GM21786 (cell line): ENCODE data around the gene PCNX2.
"Not testable (repeated sequence)": the region's sequence is repeated elsewhere in the genome, so short reads cannot be mapped to it uniquely, and the experiment has no call there.

Source experiments
- ATAC-seq: cut with Tn5 transposase; IDR thresholded peaks from one replicate; pipeline ENCODE4 v1.9.1; 2021; ENCODE audit not compliant: unreplicated experiment

The PCNX2 gene

GRCh38 chr1:233112186-233113008 lies 183.1 kb downstream of the PCNX2 start:
- ATAC-seq = no peak

- ATAC-seq = no peak
These were observed 183.8 kb downstream of the PCNX2 start for GRCh38 chr1:233111731-233112130.

GRCh38 chr1:233109096-233109495 lies 186.4 kb downstream of the PCNX2 start:
- no peak for ATAC-seq

DNA sequence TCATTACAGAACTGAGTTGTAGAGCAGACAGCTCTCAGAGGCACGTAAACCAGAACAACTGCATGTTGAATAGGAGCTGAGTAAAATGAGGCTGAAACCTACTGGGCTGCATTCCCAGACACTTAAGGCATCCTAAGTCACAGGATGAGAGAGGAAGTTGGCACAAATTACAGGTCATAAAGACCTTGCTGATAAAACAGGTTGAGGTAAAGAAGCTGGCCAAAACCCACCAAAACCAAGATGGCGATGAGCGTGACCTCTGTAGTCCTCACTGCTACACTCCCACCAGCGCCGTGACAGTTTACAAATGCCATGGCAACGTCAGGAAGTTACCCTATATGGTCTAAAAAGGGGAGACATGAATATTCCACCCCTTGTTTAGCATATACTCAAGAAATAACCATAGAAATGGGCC lies 187.8 kb downstream of the PCNX2 start:
- ATAC-seq = not testable (repeated sequence)

DNA sequence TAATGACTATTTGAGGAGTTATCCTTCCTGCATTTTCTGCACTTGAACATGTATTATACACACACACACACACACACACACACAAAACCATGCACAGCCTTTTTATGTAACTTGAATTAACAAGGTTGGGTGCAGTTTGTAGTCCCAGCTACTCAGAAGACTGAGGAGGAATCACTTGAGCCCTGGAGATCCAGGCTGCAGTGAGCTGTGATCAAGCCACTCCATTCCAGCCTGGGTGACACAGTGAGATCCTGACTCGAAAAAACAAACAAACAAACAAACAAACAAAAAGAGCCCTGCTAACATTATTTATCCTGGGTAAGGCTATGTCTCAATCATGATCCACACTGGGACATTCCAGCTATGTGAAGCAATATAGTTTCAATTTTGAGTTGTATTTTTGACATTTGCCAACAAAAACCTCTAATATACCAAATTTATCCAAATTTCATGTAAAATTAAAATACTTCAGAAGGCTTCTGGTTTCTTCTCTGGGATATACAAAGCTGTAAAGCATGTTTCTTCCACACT lies 188.3 kb downstream of the PCNX2 start:
- no peak for ATAC-seq

DNA sequence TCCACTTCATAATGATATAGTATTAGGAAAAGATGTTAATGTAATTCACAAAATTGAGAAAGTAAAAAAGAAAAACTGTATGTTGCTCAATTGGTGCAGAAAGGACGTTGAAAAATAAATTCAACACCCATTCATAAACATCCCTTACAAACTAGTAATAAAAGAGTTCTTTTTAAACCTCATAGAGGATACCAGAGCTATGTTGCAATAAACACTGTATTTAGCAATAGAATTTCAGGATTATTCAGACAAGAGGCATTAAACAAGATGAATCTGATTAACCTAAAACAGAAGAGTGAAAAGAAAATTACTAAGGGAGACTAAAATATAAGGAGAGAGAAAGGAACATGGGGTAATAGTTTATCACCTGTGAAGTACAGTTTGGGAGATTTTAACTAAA lies 190.3 kb downstream of the PCNX2 start:
- no peak for ATAC-seq

DNA sequence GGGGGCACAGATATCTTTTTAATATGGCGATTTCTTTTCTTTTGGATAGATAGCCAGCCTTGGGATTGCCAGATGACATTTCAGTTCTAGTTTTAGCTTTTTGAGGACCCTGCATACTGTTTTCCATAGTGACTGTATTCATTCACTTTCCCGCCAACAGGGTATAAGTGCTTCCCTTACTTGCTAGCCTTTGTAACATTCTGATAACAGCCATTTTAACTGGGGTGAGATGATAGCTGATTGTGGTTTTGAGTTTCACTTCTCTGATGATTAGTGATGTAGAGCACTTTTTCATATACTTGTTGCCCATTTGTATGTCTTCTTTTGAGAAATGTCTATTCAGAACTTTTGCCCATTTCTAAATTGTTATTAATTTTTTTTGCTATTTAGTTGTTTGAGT lies 193.2 kb downstream of the PCNX2 start:
- ATAC-seq = no peak

DNA sequence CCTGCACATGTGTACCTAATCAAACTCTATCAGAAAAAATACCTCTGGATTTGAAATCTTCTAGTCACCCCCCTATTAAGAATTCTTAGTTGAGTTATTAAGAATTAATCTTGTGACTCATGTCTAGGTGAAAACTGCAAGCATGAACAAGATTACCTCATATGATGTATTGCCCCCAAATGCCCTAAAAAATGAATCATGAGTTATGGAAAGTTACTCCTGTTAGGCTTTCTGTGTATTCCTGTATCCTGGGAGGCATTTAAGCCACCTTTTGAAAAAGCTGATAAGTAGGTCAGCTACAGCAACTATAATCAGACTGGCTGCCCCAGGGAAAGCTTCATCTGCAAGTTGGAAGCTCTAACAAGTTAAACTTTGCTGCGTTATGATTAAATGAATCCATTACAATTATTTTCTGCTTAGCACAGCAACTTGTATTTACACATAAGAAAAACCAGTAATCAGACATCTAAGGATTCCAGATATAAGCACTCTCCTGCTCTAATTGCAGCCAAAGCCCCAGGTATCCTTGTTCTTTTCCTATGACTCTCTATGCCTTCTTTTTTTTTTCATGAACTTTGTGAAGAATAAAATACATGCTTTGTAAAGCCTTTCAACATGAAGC lies 197.5 kb downstream of the PCNX2 start:
- no peak for ATAC-seq

GRCh38 chr1:233097546-233097945 lies 198.0 kb downstream of the PCNX2 start:
- no peak for ATAC-seq

DNA sequence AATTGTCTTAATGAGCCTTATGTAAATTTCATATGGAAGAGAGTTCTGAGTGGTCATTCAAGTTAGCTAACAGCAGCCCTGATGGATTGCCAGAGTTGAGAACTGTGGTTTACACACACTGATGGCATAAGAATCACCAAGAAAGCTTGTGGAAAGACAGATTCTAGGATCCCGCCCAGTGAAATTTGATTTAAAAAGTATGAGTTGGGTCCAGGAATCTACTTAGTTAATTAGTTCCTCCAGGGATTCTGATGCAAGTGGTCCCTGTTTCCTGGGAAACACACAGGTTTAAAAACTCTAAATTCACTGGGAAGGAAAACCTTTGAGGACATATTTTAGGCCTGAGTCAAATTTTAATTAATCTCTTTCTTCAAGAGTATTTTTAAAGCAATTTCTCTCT lies 200.8 kb downstream of the PCNX2 start:
- ATAC-seq = no peak

- ATAC-seq = no peak
These were observed 201.3 kb downstream of the PCNX2 start for GRCh38 chr1:233094269-233094668.

DNA sequence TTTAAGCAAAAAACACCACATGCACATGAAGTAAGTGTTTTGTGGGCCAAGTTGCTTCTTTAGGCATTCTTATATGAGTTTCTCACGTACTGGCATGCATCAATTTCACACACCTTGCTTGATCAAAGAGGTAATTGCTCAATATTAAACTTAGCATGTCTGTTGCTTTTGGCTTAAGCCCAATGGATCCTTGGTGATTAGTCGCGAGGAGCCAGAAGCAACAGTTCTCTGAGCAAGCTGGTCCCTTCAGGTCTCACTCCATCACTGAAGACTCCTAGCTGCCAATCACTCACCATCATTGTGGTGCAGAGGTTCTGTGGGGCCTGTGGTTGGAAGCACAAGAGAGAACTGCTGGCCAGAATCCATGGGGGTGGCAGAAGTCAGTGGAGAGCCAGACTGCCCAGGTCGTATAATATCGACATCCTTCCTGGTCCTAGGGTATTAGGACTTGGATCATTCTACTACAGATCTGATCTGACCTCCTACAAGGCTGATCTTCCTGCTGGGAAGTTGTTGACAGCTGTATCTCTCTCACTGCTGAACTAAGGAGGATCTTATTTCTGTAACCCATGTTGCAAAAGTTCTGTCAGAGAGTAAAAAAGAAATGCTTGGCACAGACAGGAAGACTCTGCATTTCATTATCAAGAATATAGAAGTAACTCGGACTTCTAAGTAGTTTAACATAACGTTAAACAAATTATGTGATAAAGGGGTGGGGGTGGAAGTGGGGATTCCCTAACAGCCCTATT lies 204.6 kb downstream of the PCNX2 start:
- ATAC-seq = no peak

DNA sequence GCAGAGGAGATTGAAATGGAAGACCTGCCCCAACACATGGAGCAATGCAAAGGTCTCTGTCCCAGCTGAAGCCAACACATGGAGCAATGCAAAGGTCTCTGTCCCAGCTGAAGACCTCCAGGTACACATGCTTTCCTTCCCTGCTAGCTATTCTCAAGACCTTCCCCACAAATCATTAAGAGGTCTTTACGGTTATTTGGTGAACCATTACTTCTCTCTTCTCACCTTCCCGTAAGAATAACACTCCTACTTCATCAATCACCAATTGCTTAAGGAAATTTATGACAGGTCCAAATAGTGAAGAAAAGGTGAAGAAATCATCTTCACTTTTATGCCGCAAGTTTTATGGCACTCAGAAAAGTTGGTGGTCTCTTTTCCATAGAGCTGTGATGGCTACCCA lies 206.3 kb downstream of the PCNX2 start:
- no peak for ATAC-seq

DNA sequence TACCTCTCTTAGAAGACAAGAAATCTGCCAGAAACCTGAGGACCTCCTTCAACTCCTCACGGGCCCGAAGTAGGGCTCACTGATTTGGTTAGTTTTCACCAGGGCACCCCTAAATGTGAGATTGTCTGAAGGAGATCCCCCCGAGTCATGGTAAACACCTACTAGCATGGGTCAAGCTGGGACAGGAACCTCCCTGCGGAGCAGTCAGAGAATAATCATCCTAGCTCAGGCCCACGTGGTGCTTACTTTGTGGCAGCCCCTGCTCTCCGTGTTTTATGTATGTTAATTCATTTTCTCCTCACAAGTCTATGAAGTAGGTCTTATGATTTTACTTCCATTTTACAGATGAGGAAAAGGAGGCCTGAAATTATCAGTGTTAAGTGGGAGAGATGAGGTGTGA lies 206.9 kb downstream of the PCNX2 start:
- ATAC-seq = no peak

GRCh38 chr1:233086961-233087881 lies 208.3 kb downstream of the PCNX2 start:
- no peak for ATAC-seq

DNA sequence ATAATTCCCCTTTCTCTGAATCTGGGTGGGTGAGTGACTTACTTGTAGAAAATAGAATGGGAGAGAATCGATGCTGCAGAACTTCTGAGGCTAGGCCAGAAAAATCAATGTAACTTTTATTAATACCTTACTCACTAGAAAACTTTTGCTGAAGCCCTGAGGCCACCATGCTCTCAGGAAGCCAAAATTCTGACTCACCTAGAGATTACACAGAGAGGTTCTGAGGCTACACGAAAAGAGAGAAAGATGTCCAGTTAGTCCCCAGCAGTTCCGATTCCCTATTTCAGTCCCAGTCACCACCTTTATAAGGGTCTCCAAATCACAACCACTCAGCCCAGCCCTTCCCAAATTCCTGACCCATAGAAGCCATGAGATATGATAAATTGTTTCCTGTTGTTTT lies 210.0 kb downstream of the PCNX2 start:
- ATAC-seq = no peak

GRCh38 chr1:233082778-233083550 lies 212.6 kb downstream of the PCNX2 start:
- ATAC-seq = no peak

DNA sequence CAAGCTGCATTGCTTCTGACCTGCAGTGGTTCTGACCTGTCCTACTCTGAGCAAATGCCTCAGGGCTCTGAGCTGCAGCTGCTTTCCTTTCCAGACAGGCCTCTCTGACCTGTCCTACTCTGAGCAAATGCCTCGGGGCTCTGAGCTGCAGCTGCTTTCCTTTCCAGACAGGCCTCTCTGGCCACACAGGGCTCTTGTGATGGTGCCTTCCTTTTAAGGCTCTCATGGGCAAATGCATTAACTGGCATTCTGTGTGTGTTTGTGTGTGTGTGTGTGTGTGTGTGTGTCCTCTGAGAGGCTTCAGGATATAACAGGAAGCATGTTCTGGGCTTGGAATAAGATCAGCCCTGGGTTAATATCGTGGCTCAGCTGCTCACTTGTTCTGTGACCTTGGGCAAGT lies 213.8 kb downstream of the PCNX2 start:
- no peak for ATAC-seq

GRCh38 chr1:233080827-233081226 lies 214.7 kb downstream of the PCNX2 start:
- not testable (repeated sequence) for ATAC-seq

GRCh38 chr1:233080286-233080685 lies 215.2 kb downstream of the PCNX2 start:
- no peak for ATAC-seq
